CD8-positive, alpha-beta memory T cell (primary cell): ENCODE results near the gene UCN3. TPM values are rescaled to one million over a fixed set of nuclear protein-coding genes. Genes with fewer than 3 reads are reported as not detected.

Experiments
- CTCF ChIA-PET: fragments of 350-600 bp; sonication (Branson Sonifier 250); formaldehyde crosslinking; loops from one replicate; lab custom pipeline; 2021; ENCODE audit warnings: antibody characterized with exemption; lab: Charles Lee
- POLR2A ChIA-PET: fragments of 350-600 bp; sonication (Branson Sonifier 250); formaldehyde crosslinking; loops from one replicate; lab custom pipeline; 2021; ENCODE audit warnings: antibody characterized with exemption; lab: Charles Lee
- DNase-seq, 5 donors: peaks; one replicate each; pipeline versions ENCODE4 v3.0.0 to v3.0.0-alpha.2; 2020 to 2022; ENCODE audit warnings: mixed read lengths in 1 of 5
- H3K27ac ChIP-seq: one replicate; pipeline ENCODE4 v1.7.0; 2013; ENCODE audit warnings: low read depth, mild to moderate bottlenecking, low read length, moderate library complexity
- H3K27me3 ChIP-seq: 2 replicates; pipeline ENCODE4 v1.7.0; 2013; ENCODE audit warnings: low read length, mild to moderate bottlenecking; ENCODE audit not compliant: insufficient read depth, poor library complexity, severe bottlenecking
- H3K36me3 ChIP-seq: 2 replicates; pipeline ENCODE4 v1.7.0; 2013; ENCODE audit warnings: mild to moderate bottlenecking, low read length, moderate library complexity; ENCODE audit not compliant: insufficient read depth
- H3K4me1 ChIP-seq: 2 replicates; pipeline ENCODE4 v1.7.0; 2013; ENCODE audit warnings: mild to moderate bottlenecking, low read length, moderate library complexity; ENCODE audit not compliant: insufficient read depth
- H3K4me3 ChIP-seq: 2 replicates; pipeline ENCODE4 v1.7.0; 2013; ENCODE audit warnings: mild to moderate bottlenecking, low read length
- H3K9me3 ChIP-seq: 2 replicates; pipeline ENCODE4 v1.7.0; 2013; ENCODE audit warnings: mild to moderate bottlenecking, low read length
- H3K27ac Mint-ChIP-seq, 8 donors: one replicate each; pipeline ENCODE4 v1.8.0; 2020 to 2021; ENCODE audit warnings: mixed read lengths in 8 of 8, mild to moderate bottlenecking in 6 of 8, inconsistent platforms in 3 of 8, moderate library complexity in 3 of 8
- H3K27me3 Mint-ChIP-seq, 2 donors: one replicate each; pipeline ENCODE4 v1.8.0; 2020 to 2021; ENCODE audit warnings: mixed read lengths in 2 of 2, mild to moderate bottlenecking in 1 of 2, moderate library complexity in 1 of 2
- H3K36me3 Mint-ChIP-seq, 3 donors: one replicate each; pipeline ENCODE4 v1.8.0; 2020 to 2021; ENCODE audit warnings: mixed read lengths in 3 of 3, inconsistent platforms in 1 of 3, mild to moderate bottlenecking in 1 of 3
- H3K4me1 Mint-ChIP-seq, 3 donors: one replicate each; pipeline ENCODE4 v1.8.0; 2020 to 2021; ENCODE audit warnings: mixed read lengths in 3 of 3, inconsistent platforms in 1 of 3, mild to moderate bottlenecking in 1 of 3
- H3K4me3 Mint-ChIP-seq, 7 donors: one replicate each; pipeline ENCODE4 v1.8.0; 2020 to 2021; ENCODE audit warnings: mixed read lengths in 7 of 7, mild to moderate bottlenecking in 6 of 7, moderate library complexity in 4 of 7, inconsistent platforms in 2 of 7
- H3K9me3 Mint-ChIP-seq, 5 donors: one replicate each; pipeline ENCODE4 v1.8.0; 2020 to 2022; ENCODE audit warnings: mixed read lengths in 5 of 5, mild to moderate bottlenecking in 3 of 5, moderate library complexity in 2 of 5, inconsistent platforms in 1 of 5
- polyA plus RNA-seq: library from polyadenylated mRNA; unstranded; fragments of 300-500 nt; fragmentation: Illumina TruSeq; gene quantifications from one replicate; pipeline ENCODE4 v1.2.3, GENCODE V29; 2021
- total RNA-seq, 2 experiments: library from RNA; stranded (reverse); gene quantifications; one replicate each; pipeline ENCODE4 v1.2.3, GENCODE V29; 2021

Gene UCN3
- total and polyA plus RNA-seq, 3 experiments from 2014 or later, result not detected

- peaks cover 3 to 5% (median 4%) of the 10 kb centered on the region in 3 donors for H3K4me1 Mint-ChIP-seq
- H3K9me3 ChIP-seq, result no peaks in the 10 kb centered on the region
- peaks cover 17 to 29% of the 10 kb centered on the region in 2 donors for H3K27me3 Mint-ChIP-seq
- H3K27me3 ChIP-seq, result no peaks in the 10 kb centered on the region
- peak within 1 kb of the TSS in 2 of 8 donors; percentile 22 to 44 for H3K27ac Mint-ChIP-seq
- no peaks in the 10 kb centered on the region for H3K36me3 ChIP-seq
- H3K36me3 Mint-ChIP-seq, result peaks cover 0 to 2% (median 0%) of the 10 kb centered on the region in 3 donors
- H3K27ac ChIP-seq, result peak within 1 kb of the TSS; percentile 20
- ChIA-PET CTCF (no interaction called here), POLR2A (no interaction called here)
- H3K4me1 ChIP-seq, result peaks cover 3% of the 10 kb centered on the region
- H3K4me3 ChIP-seq, result peak within 1 kb of the TSS; percentile 57
- peak; percentile 30 to 71 (median 50) for DNase-seq
- H3K4me3 Mint-ChIP-seq, result peak within 1 kb of the TSS; percentile 80 to 91 (median 82)
- peaks cover 0 to 2% (median 0%) of the 10 kb centered on the region in 5 donors for H3K9me3 Mint-ChIP-seq
These were observed 47.6 kb downstream of the UCN3 start, which contains the start of gene NET1 for GRCh38 chr10:5412277-5412941. NET1 (plus strand) TSS chr10:5412557; CDS start chr10:5412693, 136 bp downstream.

GRCh38 chr10:5413012-5413938 lies 48.5 kb downstream of the UCN3 start:
- H3K27ac ChIP-seq, result peak overlapping the region; percentile 20
- Mint-ChIP-seq H3K4me3 (no peak overlapping the region), H3K27ac (no peak overlapping the region), H3K36me3 (peaks cover 0 to 3% (median 0%) of the 10 kb centered on the region in 3 donors), H3K4me1 (peaks cover 3 to 5% (median 4%) of the 10 kb centered on the region in 3 donors), H3K27me3 (peaks cover 17 to 24% of the 10 kb centered on the region in 2 donors), H3K9me3 (peaks cover 0 to 3% (median under 1%) of the 10 kb centered on the region in 5 donors)
- ChIA-PET CTCF (no interaction called here), POLR2A (no interaction called here)
- peak overlapping the region; percentile 51 for H3K4me3 ChIP-seq
- no peaks in the 10 kb centered on the region for H3K9me3 ChIP-seq
- H3K4me1 ChIP-seq, result peaks cover 3% of the 10 kb centered on the region
- no peaks in the 10 kb centered on the region for H3K36me3 ChIP-seq
- DNase-seq, result no peak
- no peaks in the 10 kb centered on the region for H3K27me3 ChIP-seq

- Mint-ChIP-seq H3K4me3 (no peak overlapping the region), H3K27ac (no peak overlapping the region), H3K9me3 (peaks cover 3 to 19% (median 16%) of the 10 kb centered on the region in 5 donors), H3K4me1 (peaks cover 3 to 4% (median 4%) of the 10 kb centered on the region in 3 donors), H3K27me3 (peaks cover 3 to 6% of the 10 kb centered on the region in 2 donors), H3K36me3 (peaks cover 0 to 16% (median 7%) of the 10 kb centered on the region in 3 donors)
- H3K27ac ChIP-seq, result no peak overlapping the region
- no peak for DNase-seq
- ChIA-PET POLR2A (no interaction called here), CTCF (no interaction called here)
- no peaks in the 10 kb centered on the region for H3K9me3 ChIP-seq
- H3K36me3 ChIP-seq, result no peaks in the 10 kb centered on the region
- no peak overlapping the region for H3K4me3 ChIP-seq
- no peaks in the 10 kb centered on the region for H3K27me3 ChIP-seq
- H3K4me1 ChIP-seq, result peaks cover 2% of the 10 kb centered on the region
These were observed 52.2 kb downstream of the UCN3 start for GRCh38 chr10:5416981-5417380.

- no peak overlapping the region for H3K27ac Mint-ChIP-seq
- Histone ChIP-seq H3K36me3 (no peaks in the 10 kb centered on the region), H3K4me1 (no peaks in the 10 kb centered on the region), H3K9me3 (no peaks in the 10 kb centered on the region), H3K27me3 (no peaks in the 10 kb centered on the region), H3K27ac (no peak overlapping the region), H3K4me3 (no peak overlapping the region)
- CTCF ChIA-PET, result interaction anchor here (1.0 kb wide), 1 partner anchor 11 kb away, joined by 3 read pairs; no protein-coding TSS in a partner anchor
- H3K27me3 Mint-ChIP-seq, result peaks cover 0 to 3% of the 10 kb centered on the region in 2 donors
- H3K9me3 Mint-ChIP-seq, result peaks cover 3 to 19% (median 16%) of the 10 kb centered on the region in 5 donors
- no peak for DNase-seq
- POLR2A ChIA-PET, result no interaction called here
- peaks cover 0 to 16% (median 7%) of the 10 kb centered on the region in 3 donors for H3K36me3 Mint-ChIP-seq
- no peaks in the 10 kb centered on the region for H3K4me1 Mint-ChIP-seq
- H3K4me3 Mint-ChIP-seq, result no peak overlapping the region
These were observed 53.8 kb downstream of the UCN3 start for GRCh38 chr10:5418584-5418983.

GRCh38 chr10:5419466-5420094 lies 54.8 kb downstream of the UCN3 start:
- Histone ChIP-seq H3K4me3 (no peak overlapping the region), H3K4me1 (no peaks in the 10 kb centered on the region), H3K27me3 (no peaks in the 10 kb centered on the region), H3K27ac (no peak overlapping the region), H3K36me3 (no peaks in the 10 kb centered on the region), H3K9me3 (no peaks in the 10 kb centered on the region)
- Mint-ChIP-seq H3K27me3 (peaks cover 0 to 3% of the 10 kb centered on the region in 2 donors), H3K36me3 (peaks cover 0 to 16% (median 7%) of the 10 kb centered on the region in 3 donors), H3K4me1 (no peaks in the 10 kb centered on the region), H3K27ac (no peak overlapping the region), H3K9me3 (peaks cover 3 to 19% (median 16%) of the 10 kb centered on the region in 5 donors), H3K4me3 (no peak overlapping the region)
- ChIA-PET POLR2A (no interaction called here), CTCF (interaction anchor here (1.0 kb wide), 1 partner anchor 12 kb away, joined by 3 read pairs; no protein-coding TSS in a partner anchor)
- DNase-seq, result no peak

GRCh38 chr10:5423771-5424170 lies 59.0 kb downstream of the UCN3 start:
- POLR2A ChIA-PET, result no interaction called here
- no peaks in the 10 kb centered on the region for H3K9me3 ChIP-seq

More at GRCh38 chr10:5423771-5424170, 59.0 kb downstream of the UCN3 start:
- Mint-ChIP-seq H3K27ac (no peak overlapping the region), H3K27me3 (no peaks in the 10 kb centered on the region), H3K4me3 (no peak overlapping the region), H3K36me3 (peaks cover 0 to 12% (median 2%) of the 10 kb centered on the region in 3 donors), H3K4me1 (no peaks in the 10 kb centered on the region), H3K9me3 (peaks cover 3 to 14% (median 10%) of the 10 kb centered on the region in 5 donors)
- Histone ChIP-seq H3K36me3 (no peaks in the 10 kb centered on the region), H3K27me3 (no peaks in the 10 kb centered on the region), H3K4me3 (no peak overlapping the region), H3K27ac (no peak overlapping the region), H3K4me1 (no peaks in the 10 kb centered on the region)
- DNase-seq, result no peak
- CTCF ChIA-PET, result interaction anchor here (0.8 to 1.4 kb wide), 2 partner anchors 10 to 13 kb away, joined by 3 read pairs; no protein-coding TSS in a partner anchor
